HepG2 (cell line): ENCODE measurements around the gene PIM1. TPM values are rescaled to one million over a fixed set of nuclear protein-coding genes. Genes with fewer than 3 reads are reported as not detected.

ENCODE experiments used
- FOXK1 ChIP-seq: sonication (generic); formaldehyde crosslinking; IDR thresholded peaks from 2 replicates; pipeline ENCODE4 v1.4.0; 2020; ENCODE audit warnings: low read depth, missing genetic modification reagents, borderline replicate concordance
- GTF3A ChIP-seq: sonication (generic); formaldehyde crosslinking; conservative IDR thresholded peaks from 2 replicates; pipeline ENCODE4 v1.4.0; 2020; ENCODE audit warnings: mild to moderate bottlenecking, missing genetic modification reagents
- KMT2B ChIP-seq: IDR thresholded peaks from 2 replicates; pipeline ENCODE4 v1.6.1; 2016; ENCODE audit warnings: missing genetic modification reagents, missing compliant biosample characterization
- NCOA5 ChIP-seq: sonication (generic); formaldehyde crosslinking; IDR thresholded peaks from 2 replicates; pipeline ENCODE4 v1.4.0; 2020; ENCODE audit warnings: missing genetic modification reagents
- NFKB2 ChIP-seq: sonication (generic); formaldehyde crosslinking; IDR thresholded peaks from 2 replicates; pipeline ENCODE4 v1.4.0; 2020; ENCODE audit warnings: missing genetic modification reagents, borderline replicate concordance
- SNRNP70 ChIP-seq: fragments of 200-400 bp; formaldehyde crosslinking; IDR thresholded peaks from 2 replicates; pipeline ENCODE4 v1.6.1; 2017; ENCODE audit warnings: mild to moderate bottlenecking, low read depth, low read length, moderate library complexity
- SP2 ChIP-seq: sonication (generic); formaldehyde crosslinking; IDR thresholded peaks from 2 replicates; pipeline ENCODE4 v1.5.1; 2020; ENCODE audit warnings: mild to moderate bottlenecking, missing genetic modification reagents
- ZNF224 ChIP-seq: sonication (generic); formaldehyde crosslinking; IDR thresholded peaks from 2 replicates; pipeline ENCODE4 v1.5.0; 2020; ENCODE audit warnings: mild to moderate bottlenecking, missing genetic modification reagents
- ZNF563 ChIP-seq: sonication (generic); formaldehyde crosslinking; IDR thresholded peaks from 2 replicates; pipeline ENCODE4 v1.8.0; 2022; ENCODE audit warnings: mild to moderate bottlenecking, moderate library complexity, missing genetic modification reagents
- polyA plus RNA-seq, 8 experiments: library from polyadenylated mRNA; depleted of rRNA in 3 of 8; stranded (reverse) in 7 of 8; unstranded in 1 of 8; fragments of >200 nt; fragmentation: Illumina TruSeq in 4 of 8; extraction: Trizol in 4 of 8; gene quantifications; 2 replicates each; pipeline versions ENCODE4 v1.2.1 to v1.2.3, GENCODE V29; 2011 to 2016; ENCODE audit warnings: low read depth in 4 of 8, missing spikeins in 1 of 8, mixed read lengths in 1 of 8; ENCODE audit not compliant: insufficient read depth in 1 of 8
- total RNA-seq, 5 experiments: library from RNA; depleted of rRNA; stranded (reverse); fragments of >200 nt; fragmentation: Illumina TruSeq; extraction: Trizol; gene quantifications; 2 replicates each; pipeline ENCODE4 v1.2.3, GENCODE V29; 2016; ENCODE audit warnings: low read depth in 1 of 5
- TF ChIP-seq, protein P1 (sequence below): sonication (generic); formaldehyde crosslinking; conservative IDR thresholded peaks from 2 replicates; pipeline ENCODE4 v1.8.0; 2022; ENCODE audit warnings: missing genetic modification reagents
- TF ChIP-seq, protein P2 (sequence below): sonication (generic); formaldehyde crosslinking; IDR thresholded peaks from 2 replicates; pipeline ENCODE4 v1.4.0; 2020; ENCODE audit warnings: mild to moderate bottlenecking, missing genetic modification reagents
- TF ChIP-seq, protein P3 (sequence below): sonication (generic); formaldehyde crosslinking; IDR thresholded peaks from 2 replicates; pipeline ENCODE4 v1.8.1; 2023; ENCODE audit warnings: mild to moderate bottlenecking, moderate library complexity, missing genetic modification reagents
- TF ChIP-seq, protein P4 (sequence below): sonication (generic); formaldehyde crosslinking; IDR thresholded peaks from 2 replicates; pipeline ENCODE4 v1.5.0; 2020; ENCODE audit warnings: missing genetic modification reagents
- TF ChIP-seq, protein P5 (sequence below): IDR thresholded peaks from 2 replicates; pipeline ENCODE4 v1.6.1; 2016; ENCODE audit warnings: missing compliant biosample characterization, missing genetic modification reagents, borderline replicate concordance

Gene PIM1
- total and polyA plus RNA-seq, 2 of the 13 experiments (the other 11 are each of a cell fraction or from before 2014, with no cell fraction given) = 29.4 to 117 TPM

DNA sequence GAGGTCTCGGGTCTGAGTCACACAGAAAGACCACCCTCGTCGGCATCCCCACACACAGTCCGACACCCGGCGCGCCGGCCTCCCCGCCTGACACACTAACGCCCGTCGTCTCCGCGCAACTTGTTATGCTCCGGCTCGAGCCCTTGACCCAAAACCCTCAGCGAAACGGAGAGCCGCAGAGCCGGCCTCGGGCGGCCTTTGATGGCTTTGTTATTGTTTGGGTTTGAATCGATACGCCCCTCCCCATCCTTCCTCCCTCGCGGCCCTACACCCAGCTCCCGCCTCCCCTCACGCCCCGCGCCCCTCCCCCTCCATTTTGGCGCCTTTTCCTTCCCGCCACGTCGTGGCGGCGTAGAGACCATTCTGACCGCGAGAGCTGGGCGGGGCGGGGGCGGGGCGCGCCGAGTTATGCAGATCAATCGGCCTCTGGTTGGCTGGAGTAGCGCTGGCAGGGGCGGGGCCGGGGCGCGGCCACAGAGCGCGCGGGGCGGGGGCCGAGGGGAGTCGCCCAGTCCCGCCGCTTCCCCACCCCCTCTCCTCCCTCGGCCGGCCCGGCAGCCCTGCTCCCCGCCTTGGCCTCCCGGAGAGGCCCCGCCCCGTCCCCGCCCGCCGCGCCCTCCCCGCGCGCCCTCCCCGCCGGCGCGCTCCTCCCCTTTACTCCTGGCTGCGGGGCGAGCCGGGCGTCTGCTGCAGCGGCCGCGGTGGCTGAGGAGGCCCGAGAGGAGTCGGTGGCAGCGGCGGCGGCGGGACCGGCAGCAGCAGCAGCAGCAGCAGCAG is at the start of gene PIM1 (continued):
- TF ChIP-seq NCOA5 (CRISPR knock-in tag) (no peak), SP2 (CRISPR knock-in tag) (peak; percentile 30; the same call in 1 of the 2 replicates), NFKB2 (CRISPR knock-in tag) (peak; percentile 55; the same call in 1 of the 2 replicates), GTF3A (CRISPR knock-in tag) (0 out of 2 replicates have a peak, but pooled peaks have one; percentile 41), SNRNP70 (no peak), KMT2B (peak; percentile 42; the same call in 1 of the 2 replicates), FOXK1 (CRISPR knock-in tag) (peak; percentile 99), ZNF563 (peak; percentile 69), ZNF224 (CRISPR knock-in tag) (0 out of 2 replicates have a peak, but pooled peaks have one; percentile 88)
- TF ChIP-seq, protein P1, sequence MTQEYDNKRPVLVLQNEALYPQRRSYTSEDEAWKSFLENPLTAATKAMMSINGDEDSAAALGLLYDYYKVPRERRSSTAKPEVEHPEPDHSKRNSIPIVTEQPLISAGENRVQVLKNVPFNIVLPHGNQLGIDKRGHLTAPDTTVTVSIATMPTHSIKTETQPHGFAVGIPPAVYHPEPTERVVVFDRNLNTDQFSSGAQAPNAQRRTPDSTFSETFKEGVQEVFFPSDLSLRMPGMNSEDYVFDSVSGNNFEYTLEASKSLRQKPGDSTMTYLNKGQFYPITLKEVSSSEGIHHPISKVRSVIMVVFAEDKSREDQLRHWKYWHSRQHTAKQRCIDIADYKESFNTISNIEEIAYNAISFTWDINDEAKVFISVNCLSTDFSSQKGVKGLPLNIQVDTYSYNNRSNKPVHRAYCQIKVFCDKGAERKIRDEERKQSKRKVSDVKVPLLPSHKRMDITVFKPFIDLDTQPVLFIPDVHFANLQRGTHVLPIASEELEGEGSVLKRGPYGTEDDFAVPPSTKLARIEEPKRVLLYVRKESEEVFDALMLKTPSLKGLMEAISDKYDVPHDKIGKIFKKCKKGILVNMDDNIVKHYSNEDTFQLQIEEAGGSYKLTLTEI (CRISPR knock-in tag) = no peak
- TF ChIP-seq, protein P2, sequence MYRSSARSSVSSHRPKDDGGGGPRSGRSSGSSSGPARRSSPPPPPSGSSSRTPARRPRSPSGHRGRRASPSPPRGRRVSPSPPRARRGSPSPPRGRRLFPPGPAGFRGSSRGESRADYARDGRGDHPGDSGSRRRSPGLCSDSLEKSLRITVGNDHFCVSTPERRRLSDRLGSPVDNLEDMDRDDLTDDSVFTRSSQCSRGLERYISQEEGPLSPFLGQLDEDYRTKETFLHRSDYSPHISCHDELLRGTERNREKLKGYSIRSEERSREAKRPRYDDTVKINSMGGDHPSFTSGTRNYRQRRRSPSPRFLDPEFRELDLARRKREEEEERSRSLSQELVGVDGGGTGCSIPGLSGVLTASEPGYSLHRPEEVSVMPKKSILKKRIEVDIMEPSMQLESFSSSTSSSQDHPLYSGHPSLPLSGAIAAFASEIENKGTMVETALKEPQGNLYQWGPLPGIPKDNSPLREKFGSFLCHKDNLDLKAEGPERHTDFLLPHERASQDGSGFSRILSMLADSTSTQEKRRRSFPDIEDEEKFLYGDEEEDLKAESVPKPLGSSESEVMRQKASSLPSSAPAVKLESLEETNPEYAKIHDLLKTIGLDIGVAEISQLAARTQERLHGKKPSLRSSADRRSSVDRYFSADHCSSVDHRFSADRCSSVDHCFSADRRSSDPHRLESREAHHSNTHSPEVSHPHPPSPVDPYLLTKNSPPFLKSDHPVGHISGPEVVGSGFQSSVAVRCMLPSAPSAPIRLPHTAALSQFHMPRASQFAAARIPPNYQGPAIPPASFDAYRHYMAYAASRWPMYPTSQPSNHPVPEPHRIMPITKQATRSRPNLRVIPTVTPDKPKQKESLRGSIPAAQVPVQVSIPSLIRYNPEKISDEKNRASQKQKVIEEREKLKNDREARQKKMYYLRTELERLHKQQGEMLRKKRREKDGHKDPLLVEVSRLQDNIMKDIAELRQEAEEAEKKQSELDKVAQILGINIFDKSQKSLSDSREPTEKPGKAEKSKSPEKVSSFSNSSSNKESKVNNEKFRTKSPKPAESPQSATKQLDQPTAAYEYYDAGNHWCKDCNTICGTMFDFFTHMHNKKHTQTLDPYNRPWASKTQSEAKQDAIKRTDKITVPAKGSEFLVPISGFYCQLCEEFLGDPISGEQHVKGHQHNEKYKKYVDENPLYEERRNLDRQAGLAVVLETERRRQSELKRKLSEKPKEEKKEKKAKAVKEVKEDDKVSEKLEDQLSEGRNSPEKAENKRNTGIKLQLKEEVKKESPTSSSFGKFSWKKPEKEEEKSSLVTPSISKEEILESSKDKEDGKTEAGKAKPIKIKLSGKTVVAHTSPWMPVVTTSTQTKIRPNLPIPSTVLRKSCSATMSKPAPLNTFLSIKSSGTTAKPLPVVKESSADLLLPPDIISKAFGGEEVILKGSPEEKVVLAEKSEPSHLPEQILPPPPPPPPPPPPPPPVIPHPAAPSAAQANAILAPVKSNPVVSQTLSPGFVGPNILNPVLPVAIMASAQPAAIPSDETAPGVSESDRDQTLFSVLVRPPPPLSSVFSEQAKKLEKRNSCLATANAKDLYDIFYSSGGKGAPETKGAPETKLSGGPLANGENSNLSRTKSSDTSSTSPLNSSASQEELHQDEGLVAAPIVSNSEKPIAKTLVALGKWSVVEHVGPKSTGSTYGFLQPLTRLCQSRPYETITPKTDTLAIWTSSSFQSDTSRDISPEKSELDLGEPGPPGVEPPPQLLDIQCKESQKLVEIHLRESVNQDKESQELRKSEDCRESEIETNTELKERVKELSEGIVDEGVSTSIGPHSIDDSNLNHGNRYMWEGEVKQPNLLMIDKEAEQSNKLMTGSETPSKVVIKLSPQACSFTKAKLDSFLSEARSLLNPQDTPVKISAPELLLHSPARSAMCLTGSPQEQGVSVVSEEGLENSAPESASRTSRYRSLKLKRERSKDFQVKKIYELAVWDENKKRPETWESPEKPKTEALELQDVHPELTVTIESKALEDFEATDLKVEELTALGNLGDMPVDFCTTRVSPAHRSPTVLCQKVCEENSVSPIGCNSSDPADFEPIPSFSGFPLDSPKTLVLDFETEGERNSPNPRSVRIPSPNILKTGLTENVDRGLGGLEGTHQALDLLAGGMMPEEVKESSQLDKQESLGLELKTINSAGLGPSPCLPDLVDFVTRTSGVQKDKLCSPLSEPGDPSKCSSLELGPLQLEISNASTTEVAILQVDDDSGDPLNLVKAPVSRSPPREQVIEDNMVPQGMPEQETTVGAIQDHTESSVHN = no peak
- TF ChIP-seq, protein P3, sequence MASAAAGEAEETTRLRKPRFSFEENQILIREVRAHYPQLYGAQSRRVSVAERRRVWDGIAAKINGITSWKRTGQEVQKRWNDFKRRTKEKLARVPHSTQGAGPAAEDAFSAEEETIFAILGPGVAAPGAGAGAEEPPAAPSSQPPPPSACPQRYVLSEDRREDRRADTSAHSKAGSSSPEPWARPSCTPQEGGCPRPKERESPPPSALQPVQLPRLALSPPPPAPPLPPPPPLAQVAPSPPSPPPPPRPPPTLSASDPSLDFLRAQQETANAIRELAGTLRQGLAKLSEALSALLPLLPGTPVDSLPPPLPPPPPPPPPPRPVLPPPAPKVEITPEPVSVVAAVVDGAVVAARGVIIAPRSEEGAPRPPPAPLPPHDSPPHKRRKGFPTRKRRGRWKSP (CRISPR knock-in tag) = peak; percentile 88
- TF ChIP-seq, protein P4, sequence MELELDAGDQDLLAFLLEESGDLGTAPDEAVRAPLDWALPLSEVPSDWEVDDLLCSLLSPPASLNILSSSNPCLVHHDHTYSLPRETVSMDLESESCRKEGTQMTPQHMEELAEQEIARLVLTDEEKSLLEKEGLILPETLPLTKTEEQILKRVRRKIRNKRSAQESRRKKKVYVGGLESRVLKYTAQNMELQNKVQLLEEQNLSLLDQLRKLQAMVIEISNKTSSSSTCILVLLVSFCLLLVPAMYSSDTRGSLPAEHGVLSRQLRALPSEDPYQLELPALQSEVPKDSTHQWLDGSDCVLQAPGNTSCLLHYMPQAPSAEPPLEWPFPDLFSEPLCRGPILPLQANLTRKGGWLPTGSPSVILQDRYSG (CRISPR knock-in tag) = no peak; the same call in 1 of the 2 replicates
- TF ChIP-seq, protein P5, sequence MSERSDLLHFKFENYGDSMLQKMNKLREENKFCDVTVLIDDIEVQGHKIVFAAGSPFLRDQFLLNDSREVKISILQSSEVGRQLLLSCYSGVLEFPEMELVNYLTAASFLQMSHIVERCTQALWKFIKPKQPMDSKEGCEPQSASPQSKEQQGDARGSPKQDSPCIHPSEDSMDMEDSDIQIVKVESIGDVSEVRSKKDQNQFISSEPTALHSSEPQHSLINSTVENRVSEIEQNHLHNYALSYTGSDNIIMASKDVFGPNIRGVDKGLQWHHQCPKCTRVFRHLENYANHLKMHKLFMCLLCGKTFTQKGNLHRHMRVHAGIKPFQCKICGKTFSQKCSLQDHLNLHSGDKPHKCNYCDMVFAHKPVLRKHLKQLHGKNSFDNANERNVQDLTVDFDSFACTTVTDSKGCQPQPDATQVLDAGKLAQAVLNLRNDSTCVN (CRISPR knock-in tag) = 0 out of 2 replicates have a peak, but pooled peaks have one; percentile 19
